Epithelial cell of esophagus (primary cell): ENCODE results near the gene PFKM.

Source experiments
- DNase-seq: peaks from one replicate; pipeline ENCODE4 v3.0.0; 2010; ENCODE audit warnings: low read depth
- H3K4me3 ChIP-seq: 2 replicates; pipeline ENCODE4 v1.5.1; 2011; ENCODE audit warnings: mild to moderate bottlenecking, low read length, control low read depth
- TF ChIP-seq, protein P1 (sequence below): IDR thresholded peaks from 2 replicates; pipeline ENCODE4 v1.5.1; 2011; ENCODE audit warnings: low read depth, mild to moderate bottlenecking, low read length, control low read depth, inconsistent platforms; ENCODE audit not compliant: insufficient read depth; ENCODE audit errors: missing control alignments

PFKM gene

DNA sequence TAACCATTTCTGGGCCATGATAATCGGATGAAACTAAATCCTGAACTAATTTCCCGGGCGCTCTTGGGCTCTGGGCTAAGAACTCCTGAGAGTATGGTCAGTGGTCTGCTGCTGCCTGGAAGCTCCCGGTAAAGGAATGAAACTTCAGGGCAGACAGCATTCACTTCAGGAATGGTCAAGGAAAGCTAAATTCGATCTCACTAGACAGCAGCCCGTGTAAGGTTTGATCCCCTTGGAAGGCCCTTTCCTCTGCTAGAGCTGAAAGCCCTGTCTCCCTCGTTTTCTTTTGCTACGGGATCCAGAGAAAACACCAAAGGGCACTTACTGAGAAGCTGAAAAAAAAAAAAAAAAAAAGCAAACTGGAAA is 37.5 kb downstream of the PFKM start:
- peak overlapping the region; percentile 95 for H3K4me3 ChIP-seq
- TF ChIP-seq, protein P1, sequence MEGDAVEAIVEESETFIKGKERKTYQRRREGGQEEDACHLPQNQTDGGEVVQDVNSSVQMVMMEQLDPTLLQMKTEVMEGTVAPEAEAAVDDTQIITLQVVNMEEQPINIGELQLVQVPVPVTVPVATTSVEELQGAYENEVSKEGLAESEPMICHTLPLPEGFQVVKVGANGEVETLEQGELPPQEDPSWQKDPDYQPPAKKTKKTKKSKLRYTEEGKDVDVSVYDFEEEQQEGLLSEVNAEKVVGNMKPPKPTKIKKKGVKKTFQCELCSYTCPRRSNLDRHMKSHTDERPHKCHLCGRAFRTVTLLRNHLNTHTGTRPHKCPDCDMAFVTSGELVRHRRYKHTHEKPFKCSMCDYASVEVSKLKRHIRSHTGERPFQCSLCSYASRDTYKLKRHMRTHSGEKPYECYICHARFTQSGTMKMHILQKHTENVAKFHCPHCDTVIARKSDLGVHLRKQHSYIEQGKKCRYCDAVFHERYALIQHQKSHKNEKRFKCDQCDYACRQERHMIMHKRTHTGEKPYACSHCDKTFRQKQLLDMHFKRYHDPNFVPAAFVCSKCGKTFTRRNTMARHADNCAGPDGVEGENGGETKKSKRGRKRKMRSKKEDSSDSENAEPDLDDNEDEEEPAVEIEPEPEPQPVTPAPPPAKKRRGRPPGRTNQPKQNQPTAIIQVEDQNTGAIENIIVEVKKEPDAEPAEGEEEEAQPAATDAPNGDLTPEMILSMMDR: no peak
- no peak for DNase-seq

DNA sequence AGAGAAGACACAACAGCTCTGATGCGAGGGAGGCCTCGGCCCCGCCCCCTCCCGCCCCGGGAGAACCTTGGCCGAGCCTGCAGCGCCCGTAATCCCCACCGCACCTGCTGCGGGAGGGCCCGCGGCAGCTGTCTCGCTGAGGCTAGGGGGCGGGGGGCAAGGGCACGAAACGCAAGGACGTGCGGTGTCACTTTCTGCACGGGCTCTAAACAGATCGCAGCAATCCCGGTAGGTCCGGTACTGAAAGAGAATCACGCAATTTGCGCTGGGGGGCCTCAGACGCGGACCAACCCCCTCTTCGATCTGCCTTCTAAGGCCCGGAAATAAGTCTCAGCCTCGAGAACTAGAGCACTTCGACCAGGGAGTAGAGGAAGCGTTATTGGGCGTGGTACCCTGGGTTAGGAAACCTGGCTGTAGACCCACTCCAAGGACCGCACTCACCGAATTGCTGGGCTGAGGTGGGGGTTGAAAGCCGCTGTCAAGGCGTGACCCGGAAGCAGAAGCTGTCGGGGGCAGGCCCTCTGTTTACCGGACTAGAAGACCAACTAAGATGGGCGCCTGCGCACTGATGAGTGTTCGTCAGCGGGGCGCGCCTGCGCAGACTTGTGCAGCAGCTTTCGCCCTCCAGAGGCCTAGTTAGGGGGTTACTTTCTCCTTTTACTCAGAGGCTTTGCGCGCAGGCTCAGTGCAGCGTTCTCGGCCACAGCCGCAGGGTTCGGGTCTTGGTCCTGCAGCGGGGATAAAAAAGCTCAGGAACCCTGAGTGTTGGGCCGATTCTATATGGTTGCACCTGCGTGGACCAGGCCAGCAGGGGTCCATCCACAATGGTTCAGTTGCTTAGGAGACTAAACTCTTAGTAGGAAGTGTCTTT is 38.1 kb downstream of the PFKM start, which contains the start of gene ASB8:
Gene ASB8, minus strand, starts transcription at position 498 of the 871 bp plus-strand sequence. CDS start 4,019 bp downstream, outside the sequence.
- DNase-seq: peak; percentile 96
- TF ChIP-seq, protein P1: peak; percentile 51
- peak within 1 kb of the TSS; percentile 95 for H3K4me3 ChIP-seq

DNA sequence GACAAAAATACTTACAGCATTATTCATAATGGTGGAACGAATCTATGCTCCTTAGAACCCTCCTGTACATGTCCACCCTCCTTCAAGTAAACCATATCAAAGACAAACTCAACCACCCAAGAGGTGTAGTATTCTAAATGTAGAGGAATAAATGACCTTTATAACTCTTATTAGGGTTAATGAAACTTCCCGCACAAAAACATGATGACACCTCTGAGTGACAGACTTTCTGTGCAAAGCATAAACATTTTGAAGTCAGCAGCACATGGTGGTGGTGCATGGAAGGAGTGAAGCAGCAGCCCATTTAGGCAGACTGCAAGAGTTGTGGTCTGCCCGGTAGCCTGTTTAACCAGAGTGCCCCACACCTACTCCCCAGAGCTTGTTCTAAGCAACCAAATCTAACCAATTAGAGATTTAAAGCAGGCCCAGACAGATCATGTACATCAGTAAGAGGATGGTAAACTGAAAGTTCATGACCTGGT is 38.8 kb downstream of the PFKM start:
- H3K4me3 ChIP-seq: peak overlapping the region; percentile 95
- no peak for DNase-seq
- TF ChIP-seq, protein P1: no peak

DNA sequence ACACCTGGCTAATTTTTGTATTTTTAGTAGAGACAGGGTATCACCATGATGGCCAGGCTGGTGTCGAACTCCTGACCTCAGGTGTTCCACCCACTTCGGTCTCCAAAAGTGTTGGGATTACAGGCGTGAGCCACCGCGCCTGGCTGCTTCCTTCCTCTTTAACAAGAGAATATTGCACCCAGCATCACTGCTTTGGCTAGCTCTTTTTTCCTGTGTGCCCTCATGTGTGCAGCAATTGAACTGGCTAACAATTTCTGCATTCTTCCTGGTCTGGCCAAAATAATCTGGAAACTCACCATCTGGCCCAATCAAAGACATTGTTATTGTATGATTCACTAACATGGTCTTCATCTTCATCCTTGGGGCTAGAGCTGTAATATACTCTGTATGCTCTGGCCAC is 40.9 kb downstream of the PFKM start:
- no peak overlapping the region for H3K4me3 ChIP-seq
- DNase-seq: no peak
- TF ChIP-seq, protein P1: no peak

DNA sequence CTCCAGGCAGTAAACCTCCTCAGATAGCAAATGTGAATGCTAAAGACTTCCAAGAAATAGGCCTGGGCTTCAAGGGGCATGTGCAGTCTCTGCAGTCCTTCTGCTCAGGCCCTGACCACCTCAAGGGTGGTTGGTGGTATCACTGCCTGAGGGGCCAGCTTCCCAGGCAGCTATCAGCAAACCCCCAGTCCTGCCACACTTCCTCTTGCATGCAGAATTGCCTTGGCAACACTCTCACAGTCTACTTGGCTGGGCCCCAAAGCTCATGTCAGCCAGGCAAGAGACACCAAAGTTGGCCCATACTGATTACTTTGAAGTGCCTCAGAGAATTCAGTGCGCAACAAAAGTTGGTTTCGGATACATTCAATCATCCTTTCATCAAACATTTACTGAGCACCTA is 41.6 kb downstream of the PFKM start:
- DNase-seq: no peak
- TF ChIP-seq, protein P1: no peak
- H3K4me3 ChIP-seq: no peak overlapping the region

DNA sequence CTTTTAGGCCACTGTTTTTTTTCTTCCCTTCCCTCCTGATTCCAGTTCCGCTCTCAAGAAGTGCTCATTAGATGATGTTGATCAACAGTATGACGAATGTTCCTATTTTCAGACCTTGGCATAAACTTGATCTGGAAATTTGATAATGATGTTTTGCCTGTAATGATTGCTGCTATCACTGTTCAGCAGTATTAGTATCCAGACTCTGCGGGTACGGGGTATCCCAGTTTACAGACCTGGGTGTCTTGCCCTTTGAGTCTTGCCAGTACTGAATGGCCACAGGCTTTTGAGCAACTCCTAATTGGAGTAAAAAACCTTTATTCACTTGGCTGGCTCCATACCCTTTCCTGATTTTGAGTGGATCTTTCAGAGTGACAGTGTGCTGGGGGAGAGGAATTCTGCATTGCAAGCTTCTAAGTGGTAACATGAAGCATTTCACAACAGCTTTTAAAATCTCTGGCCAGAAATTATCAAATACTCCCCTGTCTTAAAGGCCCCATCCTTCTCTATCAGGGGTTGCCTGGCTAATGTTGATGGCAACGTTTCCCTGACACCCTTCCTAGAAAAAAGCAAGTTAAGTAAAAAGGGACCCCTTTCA is 44.1 kb downstream of the PFKM start:
- no peak overlapping the region for H3K4me3 ChIP-seq
- TF ChIP-seq, protein P1: no peak
- DNase-seq: no peak
